Liver (tissue), 9 donors: ENCODE results near the gene BTBD1. TPM values are rescaled to one million over a fixed set of nuclear protein-coding genes. Genes with fewer than 3 reads are reported as not detected.

Experiments used
- DNase-seq: peaks from one replicate; pipeline ENCODE4 v3.0.0-alpha.2; 2017; ENCODE audit warnings: low spot score
- H3K27ac ChIP-seq, 2 donors: one replicate each; pipeline ENCODE4 v1.7.0; 2013; ENCODE audit warnings: inconsistent platforms in 2 of 2, low read length in 2 of 2, control low read depth in 1 of 2, low read depth in 1 of 2, mild to moderate bottlenecking in 1 of 2
- H3K27me3 ChIP-seq, 4 donors: one replicate each; pipeline versions ENCODE4 v1.6.1 to v1.7.0; 2013; ENCODE audit warnings: low read length in 3 of 4, inconsistent platforms in 1 of 4, mild to moderate bottlenecking in 1 of 4, moderate library complexity in 1 of 4; ENCODE audit not compliant: control insufficient read depth in 4 of 4, insufficient read depth in 4 of 4
- H3K36me3 ChIP-seq, 4 donors: one replicate each; pipeline versions ENCODE4 v1.6.1 to v1.7.0; 2013; ENCODE audit warnings: low read length in 3 of 4, mild to moderate bottlenecking in 3 of 4, low read depth in 1 of 4, moderate library complexity in 1 of 4; ENCODE audit not compliant: control insufficient read depth in 4 of 4, insufficient read depth in 3 of 4
- H3K4me1 ChIP-seq, 4 donors: one replicate each; pipeline versions ENCODE4 v1.6.1 to v1.7.0; 2013; ENCODE audit warnings: low read length in 3 of 4, mild to moderate bottlenecking in 3 of 4, moderate library complexity in 1 of 4; ENCODE audit not compliant: control insufficient read depth in 4 of 4, insufficient read depth in 4 of 4
- H3K4me3 ChIP-seq, 3 donors: one replicate each; pipeline versions ENCODE4 v1.6.1 to v1.7.0; 2013; ENCODE audit warnings: low read length in 3 of 3, control low read depth in 1 of 3, low read depth in 1 of 3, mild to moderate bottlenecking in 1 of 3
- H3K9ac ChIP-seq, 2 donors: one replicate each; pipeline ENCODE4 v1.7.0; 2013; ENCODE audit warnings: low read length in 2 of 2, mild to moderate bottlenecking in 2 of 2, moderate library complexity in 2 of 2, control low read depth in 1 of 2, low read depth in 1 of 2
- H3K9me3 ChIP-seq, 4 donors: one replicate each; pipeline versions ENCODE4 v1.6.1 to v1.7.0; 2013; ENCODE audit warnings: low read length in 3 of 4; ENCODE audit not compliant: control insufficient read depth in 4 of 4
- EGR1 ChIP-seq, 2 donors: IDR thresholded peaks; 2 replicates each; pipeline ENCODE4 v1.6.1; 2016 to 2018; ENCODE audit warnings: antibody characterized with exemption in 2 of 2, low read depth in 2 of 2
- FOXA1 ChIP-seq: IDR thresholded peaks from 2 replicates; pipeline ENCODE4 v1.6.1; 2016; ENCODE audit warnings: antibody characterized with exemption
- FOXA2 ChIP-seq: IDR thresholded peaks from 2 replicates; pipeline ENCODE4 v1.6.1; 2016; ENCODE audit warnings: antibody characterized with exemption
- GABPA ChIP-seq, 2 donors: IDR thresholded peaks in 1 of 2; conservative IDR thresholded peaks in 1 of 2; 2 replicates each; pipeline ENCODE4 v1.6.1; 2016; ENCODE audit warnings: antibody characterized with exemption in 2 of 2, mild to moderate bottlenecking in 1 of 2, moderate library complexity in 1 of 2
- HNF4A ChIP-seq, 2 donors: conservative IDR thresholded peaks; 2 replicates each; pipeline ENCODE4 v1.6.1; 2016; ENCODE audit warnings: antibody characterized with exemption in 2 of 2, mild to moderate bottlenecking in 2 of 2
- HNF4G ChIP-seq: IDR thresholded peaks from 2 replicates; pipeline ENCODE4 v1.6.1; 2016; ENCODE audit warnings: antibody characterized with exemption
- MAX ChIP-seq: IDR thresholded peaks from 2 replicates; pipeline ENCODE4 v1.6.1; 2016; ENCODE audit warnings: antibody characterized with exemption
- NR2F2 ChIP-seq: IDR thresholded peaks from 2 replicates; pipeline ENCODE4 v1.6.1; 2016; ENCODE audit warnings: antibody characterized with exemption
- RAD21 ChIP-seq, 2 donors: IDR thresholded peaks; 2 replicates each; pipeline ENCODE4 v1.6.1; 2016; ENCODE audit warnings: antibody characterized with exemption in 2 of 2, mild to moderate bottlenecking in 2 of 2
- REST ChIP-seq: IDR thresholded peaks from 2 replicates; pipeline ENCODE4 v1.6.1; 2016; ENCODE audit warnings: antibody characterized with exemption, mild to moderate bottlenecking
- RXRA ChIP-seq, 2 donors: IDR thresholded peaks; 2 replicates each; pipeline ENCODE4 v1.6.1; 2017 to 2018; ENCODE audit warnings: antibody characterized with exemption in 2 of 2, mild to moderate bottlenecking in 1 of 2
- SP1 ChIP-seq: IDR thresholded peaks from 2 replicates; pipeline ENCODE4 v1.6.1; 2018; ENCODE audit warnings: antibody characterized with exemption, mild to moderate bottlenecking
- WGBS: extraction: QIAGEN DNeasy Blood & Tissue Kit; methylation state at CpG from one replicate; pipeline ENCODE4 v1.1.7; 2013; 5-methylcytosine and 5-hydroxymethylcytosine counted together
- polyA plus RNA-seq, 2 donors: library from polyadenylated mRNA; stranded (reverse) in 1 of 2; unstranded in 1 of 2; fragments of 200-250 nt in 1 of 2; fragments of >200 nt in 1 of 2; fragmentation: Nextera tagmentation in 1 of 2; extraction: Ambion mirVana in 1 of 2; gene quantifications; one replicate each; pipeline versions ENCODE4 v1.2.1 to v1.2.3, GENCODE V29; 2013 to 2015
- total RNA-seq, 2 donors: library from RNA; depleted of rRNA; stranded (reverse); fragments of >200 nt; gene quantifications; one replicate each; pipeline ENCODE4 v1.2.3, GENCODE V29; 2014
- TF ChIP-seq, protein P1 (sequence below): fragments of 150-350 bp; IDR thresholded peaks from 2 replicates; pipeline ENCODE4 v1.5.1; 2017; ENCODE audit warnings: improper control_type of control experiment, low read depth, low read length; ENCODE audit not compliant: missing input control
- TF ChIP-seq, protein P2 (sequence below): IDR thresholded peaks from 2 replicates; pipeline ENCODE4 v1.6.1; 2016; ENCODE audit warnings: antibody characterized with exemption
- donor health status: healthy.
- donor health status: healthy.
- donor health status: healthy.
- donor health status: healthy.
- donor health status: healthy.

Gene BTBD1
- total and polyA plus RNA-seq, 4 donors: 8.6 to 43.9 (median 27.6) TPM

DNA sequence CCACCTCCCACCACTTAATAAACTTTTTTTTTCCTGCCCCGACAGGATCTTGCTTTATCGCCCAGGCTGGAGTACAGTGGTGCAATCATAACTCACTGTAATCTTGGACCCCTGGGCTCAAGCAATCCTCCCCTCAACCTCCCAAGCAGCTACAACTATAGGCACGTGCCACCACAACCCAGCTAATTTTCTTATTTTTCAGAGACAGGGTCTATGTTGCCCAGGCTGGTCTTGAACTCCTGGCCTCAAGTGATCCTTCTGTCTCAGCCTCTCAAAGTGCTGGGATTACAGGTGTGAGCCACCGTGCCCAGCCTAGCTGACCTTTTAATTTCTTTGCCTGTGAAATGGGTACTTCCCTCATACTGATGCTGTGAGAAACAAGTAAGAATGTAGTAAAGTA is 51.7 kb downstream of the BTBD1 start:
- Histone ChIP-seq H3K27me3 (no peaks in the 10 kb centered on the region), H3K4me1 (peaks cover 0 to 14% (median 8%) of the 10 kb centered on the region in 4 donors), H3K9me3 (no peaks in the 10 kb centered on the region), H3K4me3 (no peak overlapping the region), H3K9ac (no peak overlapping the region), H3K36me3 (peaks cover 1 to 29% (median 10%) of the 10 kb centered on the region in 4 donors), H3K27ac (no peak overlapping the region)
- TF ChIP-seq, protein P1, sequence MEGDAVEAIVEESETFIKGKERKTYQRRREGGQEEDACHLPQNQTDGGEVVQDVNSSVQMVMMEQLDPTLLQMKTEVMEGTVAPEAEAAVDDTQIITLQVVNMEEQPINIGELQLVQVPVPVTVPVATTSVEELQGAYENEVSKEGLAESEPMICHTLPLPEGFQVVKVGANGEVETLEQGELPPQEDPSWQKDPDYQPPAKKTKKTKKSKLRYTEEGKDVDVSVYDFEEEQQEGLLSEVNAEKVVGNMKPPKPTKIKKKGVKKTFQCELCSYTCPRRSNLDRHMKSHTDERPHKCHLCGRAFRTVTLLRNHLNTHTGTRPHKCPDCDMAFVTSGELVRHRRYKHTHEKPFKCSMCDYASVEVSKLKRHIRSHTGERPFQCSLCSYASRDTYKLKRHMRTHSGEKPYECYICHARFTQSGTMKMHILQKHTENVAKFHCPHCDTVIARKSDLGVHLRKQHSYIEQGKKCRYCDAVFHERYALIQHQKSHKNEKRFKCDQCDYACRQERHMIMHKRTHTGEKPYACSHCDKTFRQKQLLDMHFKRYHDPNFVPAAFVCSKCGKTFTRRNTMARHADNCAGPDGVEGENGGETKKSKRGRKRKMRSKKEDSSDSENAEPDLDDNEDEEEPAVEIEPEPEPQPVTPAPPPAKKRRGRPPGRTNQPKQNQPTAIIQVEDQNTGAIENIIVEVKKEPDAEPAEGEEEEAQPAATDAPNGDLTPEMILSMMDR: no peak
- TF ChIP-seq NR2F2 (no peak), FOXA1 (no peak), MAX (no peak), REST (no peak), RXRA (IDR thresholded peaks at IDR 0.05) (no peak), EGR1 (IDR thresholded peaks at IDR 0.05; ENCODE audit: low read depth in 2 of 2) (no peak), SP1 (no peak), FOXA2 (no peak), HNF4A (conservative IDR thresholded peaks at IDR 0.05) (no peak)
- DNase-seq: no peak
- WGBS: 91% methylated on average over 4 of the region's 4 CpGs

DNA sequence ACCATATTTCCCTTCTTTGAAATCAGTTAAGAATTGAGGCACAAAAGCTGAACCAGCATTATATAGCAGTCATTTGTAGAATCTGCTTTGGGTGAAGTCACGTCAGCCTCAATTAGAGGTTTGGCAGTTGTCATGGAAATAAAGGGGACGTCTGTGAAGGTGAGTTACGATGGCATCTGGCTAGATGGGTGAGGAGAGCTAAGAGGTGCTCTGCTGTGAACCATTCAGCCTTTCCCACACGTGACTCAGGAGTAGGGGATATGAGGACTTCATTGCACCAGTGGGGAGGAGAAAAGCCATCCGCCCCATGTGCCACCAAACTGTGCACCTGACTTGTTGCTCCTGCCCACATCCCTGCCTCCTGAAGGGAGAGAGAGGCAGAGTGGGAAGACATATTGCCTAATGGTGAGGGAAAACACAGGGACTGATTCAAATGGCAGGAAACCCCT is 52.8 kb downstream of the BTBD1 start:
- H3K9me3 ChIP-seq: no peaks in the 10 kb centered on the region
- peaks cover 0 to 22% (median 8%) of the 10 kb centered on the region in 4 donors for H3K36me3 ChIP-seq
- no peak overlapping the region for H3K27ac ChIP-seq
- H3K9ac ChIP-seq: no peak overlapping the region
- no peak for DNase-seq
- no peaks in the 10 kb centered on the region for H3K27me3 ChIP-seq
- TF ChIP-seq GABPA (IDR thresholded peaks at IDR 0.05 in 1 of 2, conservative IDR thresholded peaks at IDR 0.05 in 1 of 2): no peak
- TF ChIP-seq, protein P2, sequence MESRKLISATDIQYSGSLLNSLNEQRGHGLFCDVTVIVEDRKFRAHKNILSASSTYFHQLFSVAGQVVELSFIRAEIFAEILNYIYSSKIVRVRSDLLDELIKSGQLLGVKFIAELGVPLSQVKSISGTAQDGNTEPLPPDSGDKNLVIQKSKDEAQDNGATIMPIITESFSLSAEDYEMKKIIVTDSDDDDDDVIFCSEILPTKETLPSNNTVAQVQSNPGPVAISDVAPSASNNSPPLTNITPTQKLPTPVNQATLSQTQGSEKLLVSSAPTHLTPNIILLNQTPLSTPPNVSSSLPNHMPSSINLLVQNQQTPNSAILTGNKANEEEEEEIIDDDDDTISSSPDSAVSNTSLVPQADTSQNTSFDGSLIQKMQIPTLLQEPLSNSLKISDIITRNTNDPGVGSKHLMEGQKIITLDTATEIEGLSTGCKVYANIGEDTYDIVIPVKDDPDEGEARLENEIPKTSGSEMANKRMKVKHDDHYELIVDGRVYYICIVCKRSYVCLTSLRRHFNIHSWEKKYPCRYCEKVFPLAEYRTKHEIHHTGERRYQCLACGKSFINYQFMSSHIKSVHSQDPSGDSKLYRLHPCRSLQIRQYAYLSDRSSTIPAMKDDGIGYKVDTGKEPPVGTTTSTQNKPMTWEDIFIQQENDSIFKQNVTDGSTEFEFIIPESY: no peak
- no peak for TF ChIP-seq FOXA2
- TF ChIP-seq HNF4G: no peak
- no peak for TF ChIP-seq RAD21 (IDR thresholded peaks at IDR 0.05)
- 79% methylated on average over 5 of the region's 5 CpGs for WGBS
- H3K4me3 ChIP-seq: no peak overlapping the region
- H3K4me1 ChIP-seq: peaks cover 0 to 23% (median 13%) of the 10 kb centered on the region in 4 donors
